HFF-Myc (cell line): ENCODE results near the gene WDFY4.

Experiments
- DNase-seq: peaks from one replicate; pipeline ENCODE4 v3.0.0-alpha.2; 2011; ENCODE audit warnings: low read depth; ENCODE audit errors: extremely low read depth
- H3K4me3 ChIP-seq: replicated peaks from 2 replicates; pipeline ENCODE4 v1.5.1; 2011; ENCODE audit warnings: low read depth, mild to moderate bottlenecking, control low read depth, low read length
- TF ChIP-seq, protein P1 (sequence below): IDR thresholded peaks from 2 replicates; pipeline ENCODE4 v1.5.1; 2012; ENCODE audit warnings: mild to moderate bottlenecking, low read depth, low read length, control low read depth; ENCODE audit errors: missing control alignments

Gene WDFY4

DNA sequence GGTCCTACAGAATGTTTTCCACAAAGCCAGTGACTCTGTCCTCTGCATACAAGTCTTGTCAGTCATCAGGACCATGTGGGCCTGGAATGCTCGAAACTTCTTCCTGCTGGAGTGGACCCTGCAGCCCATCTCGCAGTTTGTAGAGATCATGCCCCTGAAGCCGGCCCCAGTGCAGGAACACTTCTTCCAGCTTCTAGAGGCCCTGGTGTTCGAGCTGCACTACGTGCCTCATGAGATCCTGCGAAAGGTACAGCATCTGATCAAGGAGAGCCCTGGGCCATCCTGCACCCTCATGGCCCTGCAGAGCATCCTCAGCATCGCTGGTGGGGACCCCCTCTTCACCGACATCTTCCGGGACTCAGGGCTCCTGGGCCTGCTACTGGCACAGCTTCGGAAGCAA is 46.5 kb downstream of the WDFY4 start:
- no peak for DNase-seq
- TF ChIP-seq, protein P1, sequence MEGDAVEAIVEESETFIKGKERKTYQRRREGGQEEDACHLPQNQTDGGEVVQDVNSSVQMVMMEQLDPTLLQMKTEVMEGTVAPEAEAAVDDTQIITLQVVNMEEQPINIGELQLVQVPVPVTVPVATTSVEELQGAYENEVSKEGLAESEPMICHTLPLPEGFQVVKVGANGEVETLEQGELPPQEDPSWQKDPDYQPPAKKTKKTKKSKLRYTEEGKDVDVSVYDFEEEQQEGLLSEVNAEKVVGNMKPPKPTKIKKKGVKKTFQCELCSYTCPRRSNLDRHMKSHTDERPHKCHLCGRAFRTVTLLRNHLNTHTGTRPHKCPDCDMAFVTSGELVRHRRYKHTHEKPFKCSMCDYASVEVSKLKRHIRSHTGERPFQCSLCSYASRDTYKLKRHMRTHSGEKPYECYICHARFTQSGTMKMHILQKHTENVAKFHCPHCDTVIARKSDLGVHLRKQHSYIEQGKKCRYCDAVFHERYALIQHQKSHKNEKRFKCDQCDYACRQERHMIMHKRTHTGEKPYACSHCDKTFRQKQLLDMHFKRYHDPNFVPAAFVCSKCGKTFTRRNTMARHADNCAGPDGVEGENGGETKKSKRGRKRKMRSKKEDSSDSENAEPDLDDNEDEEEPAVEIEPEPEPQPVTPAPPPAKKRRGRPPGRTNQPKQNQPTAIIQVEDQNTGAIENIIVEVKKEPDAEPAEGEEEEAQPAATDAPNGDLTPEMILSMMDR = no peak
- H3K4me3 ChIP-seq = no peak overlapping the region

DNA sequence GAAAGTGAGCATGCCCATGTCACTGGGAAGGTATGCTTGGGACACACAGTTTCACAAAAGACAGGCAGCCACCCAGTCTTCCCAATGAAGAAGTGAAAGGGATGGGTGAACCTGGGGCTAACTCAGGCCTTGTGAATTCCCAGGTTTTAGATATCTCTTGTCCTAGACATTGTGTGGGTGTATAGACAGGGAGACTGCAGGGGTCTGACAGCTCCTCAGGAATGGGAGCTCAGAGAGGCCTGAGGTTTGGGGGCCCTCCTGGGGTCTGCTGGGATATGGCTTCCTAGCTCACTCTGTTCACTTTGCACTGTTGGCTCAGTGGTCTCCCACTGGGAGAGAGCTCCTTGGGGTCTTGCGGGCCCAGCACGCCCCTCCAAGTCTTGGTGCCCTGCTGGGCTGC is 47.0 kb downstream of the WDFY4 start:
- H3K4me3 ChIP-seq = no peak overlapping the region
- DNase-seq = no peak
- TF ChIP-seq, protein P1 = no peak

DNA sequence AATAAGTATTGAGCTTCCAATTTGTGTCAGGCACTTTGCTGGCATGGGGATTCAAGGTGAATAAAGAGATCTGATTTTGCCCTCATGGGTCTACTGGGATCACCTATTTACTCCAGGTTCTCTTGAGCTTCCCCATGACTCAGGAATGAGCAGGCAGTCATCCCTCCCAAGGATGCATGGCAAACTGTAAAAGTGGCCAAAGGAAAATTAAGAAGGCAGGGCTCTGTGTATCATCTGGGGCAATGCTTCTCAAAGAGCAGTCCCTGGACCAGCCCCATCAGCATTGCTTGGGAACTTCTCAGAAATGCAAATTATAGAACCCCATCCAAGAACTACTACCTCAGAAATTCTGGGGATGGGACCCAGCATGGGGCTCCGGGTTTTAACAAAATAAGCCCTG is 48.7 kb downstream of the WDFY4 start:
- no peak overlapping the region for H3K4me3 ChIP-seq
- DNase-seq = no peak
- TF ChIP-seq, protein P1 = no peak

DNA sequence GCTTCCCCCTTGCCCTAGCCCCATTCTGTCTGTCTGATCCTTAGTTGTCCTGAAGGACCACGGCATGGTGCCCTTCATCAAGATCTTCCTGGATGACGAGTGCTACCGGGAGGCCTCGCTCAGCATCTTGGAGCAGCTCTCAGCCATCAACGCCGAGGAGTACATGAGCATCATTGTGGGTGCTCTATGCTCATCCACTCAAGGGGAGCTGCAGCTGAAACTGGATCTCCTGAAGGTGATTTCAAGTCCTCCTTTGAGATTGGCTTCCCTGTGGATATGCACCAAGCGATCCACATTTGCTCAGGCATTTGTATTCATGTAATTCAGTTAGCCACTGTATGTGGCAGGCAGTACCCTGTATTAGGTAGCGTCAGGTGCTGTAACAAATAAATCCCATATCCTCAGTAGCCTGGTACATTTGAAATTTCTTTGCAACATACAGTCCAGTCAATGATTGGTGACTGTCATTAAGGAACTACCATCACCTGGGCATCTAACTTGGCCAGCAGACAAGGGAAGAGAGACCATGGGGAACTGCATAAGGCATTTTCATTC is 51.2 kb downstream of the WDFY4 start:
- H3K4me3 ChIP-seq = no peak overlapping the region
- TF ChIP-seq, protein P1 = no peak
- no peak for DNase-seq

DNA sequence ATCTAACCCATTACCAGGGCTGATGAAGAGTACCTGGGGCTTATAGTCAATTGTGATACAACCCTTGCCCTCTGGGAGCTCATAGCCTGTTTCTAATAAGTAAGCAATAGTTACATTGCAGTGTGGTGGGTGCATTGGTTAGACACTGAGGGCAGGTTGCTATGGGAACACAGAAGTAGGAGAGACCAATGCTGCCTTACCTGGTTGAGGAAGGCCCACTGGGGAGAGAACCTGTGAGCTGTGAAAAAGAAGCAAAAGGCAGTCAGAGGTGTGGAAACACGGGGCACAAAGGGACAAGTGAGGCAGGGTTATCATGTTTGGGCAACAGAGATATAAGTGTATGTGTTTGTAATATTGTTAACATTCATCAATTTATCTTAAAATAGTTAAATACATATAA is 51.9 kb downstream of the WDFY4 start:
- TF ChIP-seq, protein P1 = no peak
- H3K4me3 ChIP-seq = no peak overlapping the region
- DNase-seq = no peak

DNA sequence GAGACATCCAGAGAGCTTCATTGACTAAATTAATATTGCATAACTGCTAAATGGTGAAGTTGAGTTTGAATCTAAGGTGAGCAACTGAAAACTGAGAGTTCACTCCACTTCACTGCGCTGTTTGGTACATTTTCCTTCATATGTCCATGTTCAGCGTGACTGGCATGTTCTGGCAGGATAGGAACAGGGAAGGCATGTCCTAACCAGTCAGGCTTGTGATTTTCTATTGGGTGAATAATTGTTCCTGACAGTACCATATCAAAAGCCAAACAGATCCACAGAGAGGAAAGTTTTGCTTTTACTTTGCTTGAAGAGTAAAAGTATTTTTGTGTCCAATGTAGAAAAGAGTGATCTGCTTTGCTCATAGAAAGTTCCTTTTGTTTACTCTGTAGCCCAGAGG is 53.2 kb downstream of the WDFY4 start:
- TF ChIP-seq, protein P1 = no peak
- no peak overlapping the region for H3K4me3 ChIP-seq
- no peak for DNase-seq

DNA sequence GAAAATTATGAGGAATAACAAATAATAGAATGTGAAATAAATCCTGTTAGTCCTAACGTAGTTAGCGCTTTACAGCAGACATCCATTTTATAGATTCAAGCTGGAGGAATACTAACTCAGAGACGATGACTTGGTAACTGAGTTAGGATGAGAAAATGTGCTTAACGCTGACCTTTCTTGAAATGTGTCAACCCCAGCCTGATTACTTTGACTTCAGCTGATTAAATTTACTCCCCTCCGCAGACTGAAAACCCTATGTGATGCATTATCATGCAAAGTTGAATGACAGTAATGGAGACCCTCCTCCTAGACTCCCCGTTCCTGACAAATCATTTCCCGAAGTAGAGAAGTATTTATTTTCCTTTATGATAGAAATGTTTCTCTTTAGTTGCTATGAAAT is 54.5 kb downstream of the WDFY4 start:
- DNase-seq = no peak
- TF ChIP-seq, protein P1 = no peak
- no peak overlapping the region for H3K4me3 ChIP-seq
